Stimulated activated CD8-positive, alpha-beta memory T cell treated with anti-CD3 and anti-CD28 coated beads, Interleukin-12 subunit alpha, Interleukin-12 subunit beta, amount 100 ng/mL, for 24 hours (primary cell): Measurements from ENCODE around the gene MYO1E.
"Not testable (repeated sequence)": the region's sequence is repeated elsewhere in the genome, so short reads cannot be mapped to it uniquely, and the experiment has no call there.

Source experiments
- DNase-seq: peaks from one replicate; pipeline ENCODE4 v3.0.0-alpha.2; 2020; ENCODE audit errors: extremely low read depth

Gene MYO1E

GRCh38 chr15:59350421-59350732, 22.3 kb downstream of the MYO1E start:
- no peak for DNase-seq

- no peak for DNase-seq
These were observed 22.8 kb downstream of the MYO1E start for GRCh38 chr15:59349680-59350420.

GRCh38 chr15:59347915-59348314, 24.8 kb downstream of the MYO1E start:
- no peak for DNase-seq

- DNase-seq = no peak
These were observed 25.7 kb downstream of the MYO1E start for GRCh38 chr15:59346951-59347350.

- no peak for DNase-seq
These were observed 27.3 kb downstream of the MYO1E start for GRCh38 chr15:59345326-59345725.

- DNase-seq = no peak
These were observed 28.4 kb downstream of the MYO1E start for GRCh38 chr15:59344311-59344710.

- DNase-seq = no peak
These were observed 32.3 kb downstream of the MYO1E start for GRCh38 chr15:59340325-59340724.

GRCh38 chr15:59339252-59339672, 33.4 kb downstream of the MYO1E start:
- no peak for DNase-seq

- no peak for DNase-seq
These were observed 34.3 kb downstream of the MYO1E start for GRCh38 chr15:59338414-59338813.

- DNase-seq = not testable (repeated sequence)
These were observed 35.9 kb downstream of the MYO1E start for GRCh38 chr15:59336725-59337124.

GRCh38 chr15:59335207-59335786, 37.4 kb downstream of the MYO1E start:
- DNase-seq = no peak

- no peak for DNase-seq
These were observed 38.6 kb downstream of the MYO1E start for GRCh38 chr15:59334076-59334415.

- DNase-seq = no peak
These were observed 39.1 kb downstream of the MYO1E start for GRCh38 chr15:59333401-59334075.

GRCh38 chr15:59332009-59332408, 40.7 kb downstream of the MYO1E start:
- DNase-seq = no peak

- DNase-seq = no peak
These were observed 42.0 kb downstream of the MYO1E start for GRCh38 chr15:59330649-59331048.

- no peak for DNase-seq
These were observed 42.9 kb downstream of the MYO1E start for GRCh38 chr15:59329570-59330350.

- DNase-seq = no peak
These were observed 43.6 kb downstream of the MYO1E start for GRCh38 chr15:59329091-59329490.

GRCh38 chr15:59327942-59328341, 44.7 kb downstream of the MYO1E start:
- DNase-seq = no peak

- DNase-seq = no peak
These were observed 45.8 kb downstream of the MYO1E start for GRCh38 chr15:59326856-59327255.

- DNase-seq = no peak
These were observed 50.5 kb downstream of the MYO1E start for GRCh38 chr15:59322056-59322759.

- DNase-seq = no peak
These were observed 51.5 kb downstream of the MYO1E start for GRCh38 chr15:59321000-59321689.
